AG04449 (cell line): Measurements from ENCODE around the gene CRY2.
A peak's percentile ranks its signal among the peaks of the same experiment; 100 is the strongest.

ENCODE experiments used
- CTCF ChIA-PET: fragments of 350-600 bp; formaldehyde crosslinking; extraction: SDS; loops from one replicate; lab custom pipeline; 2021; ENCODE audit warnings: antibody characterized with exemption; lab: Yijun Ruan, JAX
- POLR2A ChIA-PET: fragments of 400-600, 350-600 bp; formaldehyde crosslinking; extraction: SDS; loops from one replicate; lab custom pipeline; 2020; ENCODE audit warnings: antibody characterized with exemption, inconsistent platforms; lab: Yijun Ruan, JAX
- DNase-seq: peaks from one replicate; pipeline ENCODE4 v3.0.0-alpha.2; 2010; ENCODE audit warnings: low read depth, low spot score
- H3K4me3 ChIP-seq: 2 replicates; pipeline ENCODE4 v1.5.1; 2011; ENCODE audit warnings: low read depth, mild to moderate bottlenecking, control low read depth, low read length
- CTCF ChIP-seq: IDR thresholded peaks from one replicate; pipeline ENCODE4 v1.5.1; 2011; ENCODE audit warnings: mild to moderate bottlenecking, moderate library complexity, low read length, control low read depth, inconsistent platforms; ENCODE audit not compliant: insufficient read depth; ENCODE audit errors: missing control alignments

The CRY2 gene

GRCh38 chr11:45894555-45895247 lies 47.4 kb downstream of the CRY2 start:
- POLR2A ChIA-PET, result no interaction called here

DNA sequence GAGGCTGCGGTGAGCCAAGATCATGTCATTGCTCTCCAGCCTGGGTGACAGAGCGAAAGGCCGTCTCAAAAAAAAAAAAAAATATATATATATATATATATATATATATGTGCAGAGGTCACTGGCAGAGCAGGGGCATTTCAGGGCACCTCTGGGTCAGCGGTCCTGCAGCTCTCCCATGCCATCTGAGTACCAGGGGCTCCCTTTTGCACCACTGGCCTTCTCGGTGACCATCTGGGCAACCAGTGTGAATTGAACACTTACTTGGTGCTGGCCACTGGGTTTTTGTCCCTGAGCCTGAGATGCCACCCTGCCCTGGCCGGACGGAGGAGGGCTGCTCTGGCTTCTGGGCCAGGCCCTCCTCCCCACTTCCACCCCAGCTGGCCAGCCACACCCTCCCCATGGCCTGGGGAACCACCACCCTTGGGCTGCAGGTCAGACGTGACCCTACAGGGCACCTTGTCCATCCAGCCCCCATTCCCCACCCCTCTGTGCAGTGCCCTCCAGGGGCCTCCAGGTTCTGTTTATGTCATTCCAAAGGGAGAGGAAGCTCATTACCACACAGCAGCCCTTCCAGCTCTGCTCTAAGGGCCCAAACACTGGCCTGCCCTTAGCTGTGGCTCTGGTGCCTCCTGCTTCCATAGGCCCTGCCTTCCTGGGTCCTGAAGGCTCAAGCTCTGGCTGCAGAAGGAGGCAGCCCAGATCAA lies 48.4 kb downstream of the CRY2 start:
- H3K4me3 ChIP-seq, result no peak overlapping the region
- ChIA-PET POLR2A (no interaction called here), CTCF (interaction anchor here (1.1 to 4.2 kb wide), 3 partner anchors 23 to 111 kb away, joined by 5 to 19 read pairs (median 5); no protein-coding TSS in a partner anchor)
- no peak for DNase-seq
- TF ChIP-seq CTCF, result no peak

More at GRCh38 chr11:45894555-45895247, 47.4 kb downstream of the CRY2 start:
- no peak for DNase-seq
- no peak overlapping the region for H3K4me3 ChIP-seq
- TF ChIP-seq CTCF, result no peak
- CTCF ChIA-PET, result interaction anchor here (0.7 to 1.6 kb wide), 3 partner anchors 21 to 112 kb away, joined by 3 to 6 read pairs (median 5); no protein-coding TSS in a partner anchor

DNA sequence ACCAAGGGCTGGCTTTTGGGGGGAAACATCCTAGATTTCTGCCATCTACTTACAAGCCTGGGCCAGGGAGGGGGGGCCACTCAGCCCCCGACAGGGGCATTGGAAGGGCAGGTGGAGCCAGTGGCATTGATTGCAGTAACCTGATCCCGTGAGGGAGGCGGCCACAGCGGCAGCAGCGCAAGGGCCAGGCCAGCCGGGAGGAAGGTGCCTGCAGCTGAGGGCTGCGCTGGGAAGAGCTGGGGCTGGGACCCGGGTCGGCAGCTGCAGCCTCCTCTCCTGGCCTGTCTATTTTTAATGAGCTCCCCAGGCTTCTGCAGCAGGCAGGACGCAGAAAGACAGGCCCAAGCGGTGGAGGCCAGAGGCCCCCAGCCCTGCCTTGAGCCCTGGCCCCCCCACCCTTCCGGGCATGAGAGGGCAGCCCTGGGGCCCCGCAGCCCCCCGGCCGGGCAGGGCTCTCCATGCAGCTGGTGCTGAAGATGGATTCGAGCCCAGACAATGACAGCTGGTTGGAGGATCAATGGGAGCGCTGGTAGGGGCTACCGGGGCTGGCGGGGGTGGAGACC lies 49.2 kb downstream of the CRY2 start:
- DNase-seq, result no peak
- no peak overlapping the region for H3K4me3 ChIP-seq
- TF ChIP-seq CTCF, result no peak
- POLR2A ChIA-PET, result no interaction called here
- CTCF ChIA-PET, result interaction anchor here (1.8 to 4.2 kb wide), 2 partner anchors 24 to 54 kb away, joined by 5 to 19 read pairs; no protein-coding TSS in a partner anchor

DNA sequence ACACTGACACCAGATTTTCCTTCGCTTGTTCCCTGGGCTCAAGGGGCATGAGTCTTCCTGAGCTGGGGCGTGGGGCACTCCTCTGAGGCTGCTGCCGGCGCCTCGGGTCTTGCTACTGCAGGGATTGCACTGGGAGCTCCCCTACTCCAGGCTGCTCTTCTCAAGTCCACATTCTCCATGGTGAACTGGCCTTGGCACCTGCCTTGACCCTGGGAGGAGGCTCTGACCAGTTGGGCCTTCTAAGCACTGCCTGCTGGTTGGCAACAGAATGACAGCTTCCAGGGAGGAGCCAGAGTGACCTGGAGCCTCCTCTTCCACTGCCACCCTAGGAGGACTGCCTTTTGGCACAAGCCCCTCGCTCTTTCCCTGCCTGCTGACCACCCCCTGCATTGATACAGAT lies 50.3 kb downstream of the CRY2 start:
- H3K4me3 ChIP-seq, result no peak overlapping the region
- no peak for TF ChIP-seq CTCF
- POLR2A ChIA-PET, result interaction anchor here (0.5 kb wide), 1 partner anchor 701 kb away, joined by 4 read pairs; no protein-coding TSS in a partner anchor
- CTCF ChIA-PET, result interaction anchor here (1.8 to 4.2 kb wide), 2 partner anchors 25 to 55 kb away, joined by 5 to 19 read pairs; no protein-coding TSS in a partner anchor
- DNase-seq, result no peak

DNA sequence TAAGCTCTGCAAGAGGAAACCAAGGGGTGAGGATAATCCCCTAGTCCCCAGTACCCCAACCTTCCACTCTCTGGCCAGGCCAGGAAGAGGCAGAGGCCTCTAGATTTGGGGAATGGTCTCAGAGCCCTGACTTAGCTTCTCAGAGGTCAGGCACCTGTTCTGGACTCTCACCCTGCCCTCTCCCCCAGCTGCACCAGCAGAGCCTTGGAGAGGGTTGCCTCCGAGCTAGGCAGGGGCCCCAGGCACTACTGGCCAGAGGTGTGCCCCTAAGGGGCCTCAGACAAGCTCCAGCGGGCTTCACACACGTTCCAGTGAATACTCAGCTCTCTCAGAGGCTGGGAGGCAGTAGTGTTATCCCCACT lies 51.8 kb downstream of the CRY2 start:
- TF ChIP-seq CTCF, result no peak
- POLR2A ChIA-PET, result no interaction called here
- CTCF ChIA-PET, result interaction anchor here (0.7 to 4.2 kb wide), 4 partner anchors 20 to 108 kb away, joined by 3 to 19 read pairs (median 5); no protein-coding TSS in a partner anchor
- no peak for DNase-seq
- peak overlapping the region; percentile 60 for H3K4me3 ChIP-seq
